HG03575 (cell line): ENCODE results near the gene HOXD8.

Experiments
- ATAC-seq: cut with Tn5 transposase; IDR thresholded peaks from one replicate; pipeline ENCODE4 v1.9.1; 2021; ENCODE audit not compliant: unreplicated experiment, insufficient number of reproducible peaks, low FRiP score; ENCODE audit errors: extremely low read depth

The HOXD8 gene

GRCh38 chr2:176178038-176178756 is 48.7 kb downstream of the HOXD8 start:
- ATAC-seq: no peak

DNA sequence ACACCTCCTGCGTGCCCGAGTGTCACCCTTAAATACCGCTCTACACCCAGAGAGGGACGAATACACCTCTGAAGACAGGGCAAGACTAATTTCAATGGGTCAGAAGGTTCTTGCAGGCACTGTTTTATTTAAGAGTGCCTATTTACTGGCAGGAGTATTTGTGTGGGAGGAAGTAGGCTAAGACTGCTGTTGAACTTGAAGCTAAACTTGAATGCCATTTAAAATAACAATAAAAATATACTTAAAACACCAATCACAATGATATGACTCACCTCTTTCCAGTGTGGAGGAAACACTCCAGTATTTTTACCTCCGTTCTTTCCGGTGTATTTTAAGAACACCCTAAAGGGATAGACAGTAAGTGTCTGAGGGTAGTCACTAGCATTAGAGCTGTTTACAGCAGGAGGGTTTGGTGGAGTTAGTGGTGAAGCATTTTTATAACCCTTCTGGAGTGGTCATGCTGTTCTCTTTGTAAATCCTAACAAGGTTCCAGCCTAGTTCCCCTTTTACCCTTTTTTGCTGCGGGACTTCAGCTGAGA is 49.3 kb downstream of the HOXD8 start:
- no peak for ATAC-seq

DNA sequence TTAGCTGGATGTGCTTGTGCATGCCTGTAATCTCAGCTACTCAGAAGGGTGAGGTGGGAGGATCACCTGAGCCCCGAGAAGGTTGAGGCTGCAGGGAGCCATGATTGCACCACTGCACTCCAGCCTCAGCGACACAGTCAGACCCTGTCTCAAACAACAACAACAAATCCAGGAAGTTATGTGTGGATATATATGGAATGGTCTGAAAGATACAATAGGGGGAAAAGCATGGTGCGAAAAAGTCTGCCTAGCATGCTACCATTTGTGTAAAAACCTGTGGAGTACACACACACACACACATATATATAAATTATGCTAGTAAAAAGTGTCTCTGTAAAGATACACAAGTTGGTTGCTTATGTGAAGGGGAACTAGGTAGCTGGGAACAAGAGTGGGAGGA is 52.0 kb downstream of the HOXD8 start:
- no peak for ATAC-seq
